AG20443 (cell line): ENCODE results near the gene KDM4C.

Experiments used
- DNase-seq: peaks from one replicate; pipeline ENCODE4 v3.0.0; 2012; ENCODE audit warnings: low spot score, mixed read lengths

KDM4C gene

DNA sequence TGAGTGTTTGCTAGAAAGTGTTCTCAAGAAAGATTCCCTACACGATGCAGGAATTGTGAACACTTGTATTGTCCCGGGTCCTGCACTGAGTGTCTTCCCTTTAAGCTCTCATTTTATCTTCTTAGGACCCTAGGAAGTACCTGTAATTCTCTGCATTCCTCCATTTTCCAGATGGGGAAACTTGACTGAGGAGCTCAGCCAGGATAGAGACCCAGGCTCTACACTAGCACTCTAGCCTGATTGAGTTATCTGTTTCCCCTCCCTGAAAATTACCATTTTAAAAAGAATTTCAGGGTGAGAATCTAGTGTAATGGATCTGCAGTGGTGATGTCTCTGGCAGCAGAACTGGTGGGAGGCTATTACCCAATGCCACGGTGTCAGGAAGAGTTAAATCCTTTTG, 453.9 kb downstream of the KDM4C start:
- DNase-seq = no peak

DNA sequence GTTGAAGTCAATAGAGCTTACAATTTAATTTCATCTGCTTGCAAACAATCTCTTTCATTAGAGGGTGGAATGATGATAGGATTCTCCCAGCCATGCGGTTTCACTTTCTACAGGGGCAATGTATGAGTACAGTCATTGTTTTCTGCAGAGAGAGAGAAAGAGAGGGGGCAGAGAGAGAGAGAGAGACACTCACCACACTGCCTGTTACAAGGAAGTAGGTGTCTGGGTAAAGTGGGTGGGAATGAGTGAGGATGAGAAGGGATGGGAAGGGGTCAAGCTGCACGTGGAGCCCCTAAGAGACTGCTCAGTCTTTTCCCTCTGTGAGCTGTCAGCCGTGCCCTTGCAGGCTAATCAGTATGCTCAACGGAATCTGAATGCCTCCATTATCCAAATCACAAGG, 454.3 kb downstream of the KDM4C start:
- no peak for DNase-seq

DNA sequence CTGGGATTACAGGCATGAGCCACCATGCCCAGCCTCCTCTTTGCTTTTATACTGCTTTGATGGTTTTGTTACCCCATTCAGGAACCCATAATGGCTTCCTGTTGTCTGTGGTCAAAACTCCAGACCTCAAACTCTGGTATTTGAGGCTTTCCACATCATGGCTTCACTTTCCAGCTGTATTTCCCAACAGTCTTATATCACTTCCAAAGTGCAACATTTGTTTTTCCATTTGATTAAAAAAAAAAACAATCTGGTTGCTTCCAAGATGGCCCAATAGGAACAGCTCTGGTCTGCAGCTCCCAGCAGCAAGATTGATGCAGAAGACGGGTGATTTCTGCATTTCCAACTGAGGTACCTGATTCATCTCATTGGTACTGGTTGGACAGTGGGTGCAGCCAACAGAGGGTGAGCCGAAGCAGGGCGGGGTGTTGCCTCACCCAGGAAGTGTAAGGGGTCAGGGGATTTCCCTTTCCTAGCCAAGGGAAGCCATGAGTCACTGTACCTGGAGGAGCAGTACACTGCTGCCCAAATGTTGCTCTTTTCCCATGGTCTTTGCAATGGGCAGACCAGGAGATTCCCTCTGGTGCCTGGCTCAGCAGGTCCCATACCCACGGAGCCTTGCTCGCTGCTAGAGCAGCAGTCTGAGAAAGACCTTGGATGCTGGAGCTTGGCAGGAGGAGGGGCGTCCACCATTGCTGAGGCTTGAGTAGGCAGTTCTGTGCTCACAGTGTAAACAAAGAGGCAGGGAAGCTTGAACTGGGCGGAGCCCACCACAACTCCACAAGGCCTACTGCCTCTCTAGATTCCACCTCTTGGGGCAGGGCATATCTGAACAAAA, 458.4 kb downstream of the KDM4C start:
- DNase-seq = no peak

DNA sequence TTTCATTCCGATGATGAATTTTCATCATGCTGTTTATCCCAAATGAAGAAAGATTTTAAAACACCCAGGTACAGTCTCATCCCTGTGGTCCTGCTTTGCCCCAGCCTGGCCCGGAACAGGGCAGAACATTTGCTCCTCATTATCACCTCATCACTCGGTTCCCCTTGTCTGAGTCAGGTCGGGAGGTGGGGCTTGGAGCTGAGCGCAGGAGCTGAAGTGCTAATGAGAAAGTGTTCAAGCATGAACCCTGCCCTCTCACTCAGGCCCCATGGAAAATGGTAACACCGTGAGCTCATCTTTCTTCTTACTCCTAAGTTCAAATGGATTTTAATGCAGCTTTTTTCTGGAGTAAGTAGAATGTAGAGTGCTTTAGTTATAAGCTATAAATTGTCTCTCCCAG, 466.2 kb downstream of the KDM4C start:
- no peak for DNase-seq
